HepG2 (cell line): ENCODE measurements around the gene DSTYK. TPM values are rescaled to one million over a fixed set of nuclear protein-coding genes. Genes with fewer than 3 reads are reported as not detected.

Experiments used
- CCAR2 ChIP-seq: fragments of 200-400 bp; formaldehyde crosslinking; optimal IDR thresholded peaks from 2 replicates; pipeline ENCODE3; 2018; ENCODE audit warnings: low read depth, mild to moderate bottlenecking, low read length, moderate library complexity
- EED ChIP-seq: sonication (generic); formaldehyde crosslinking; IDR thresholded peaks from 2 replicates; pipeline ENCODE4 v1.5.0; 2020; ENCODE audit warnings: mild to moderate bottlenecking, missing genetic modification reagents
- ETS1 ChIP-seq: sonication (generic); formaldehyde crosslinking; IDR thresholded peaks from 2 replicates; pipeline ENCODE4 v1.4.0; 2020; ENCODE audit warnings: missing genetic modification reagents
- GATAD2A ChIP-seq: IDR thresholded peaks from 2 replicates; pipeline ENCODE4 v1.6.1; 2016
- ISX ChIP-seq: sonication (generic); formaldehyde crosslinking; conservative IDR thresholded peaks from 2 replicates; pipeline ENCODE4 v1.5.0; 2020; ENCODE audit warnings: missing genetic modification reagents
- JUN ChIP-seq: sonication (generic); formaldehyde crosslinking; IDR thresholded peaks from 2 replicates; pipeline ENCODE4 v1.4.0; 2020; ENCODE audit warnings: mild to moderate bottlenecking, missing genetic modification reagents
- KLF16 ChIP-seq, 2 experiments: sonication (generic) in 1 of 2; formaldehyde crosslinking in 1 of 2; IDR thresholded peaks; 2 replicates each; pipeline versions ENCODE4 v1.6.1 to v1.8.0; 2016 to 2023; ENCODE audit warnings: missing genetic modification reagents in 2 of 2, missing compliant biosample characterization in 1 of 2
- MEIS1 ChIP-seq: sonication (generic); formaldehyde crosslinking; IDR thresholded peaks from 2 replicates; pipeline ENCODE4 v1.9.0; 2021; ENCODE audit warnings: mild to moderate bottlenecking, missing genetic modification reagents, moderate library complexity, borderline replicate concordance
- MIER3 ChIP-seq: IDR thresholded peaks from 2 replicates; pipeline ENCODE4 v1.6.1; 2016; ENCODE audit warnings: missing compliant biosample characterization, borderline replicate concordance
- MTERF4 ChIP-seq: sonication (generic); formaldehyde crosslinking; IDR thresholded peaks from 2 replicates; pipeline ENCODE4 v1.8.0; 2023; ENCODE audit warnings: mild to moderate bottlenecking, missing genetic modification reagents
- MYPOP ChIP-seq: sonication (generic); formaldehyde crosslinking; IDR thresholded peaks from 2 replicates; pipeline ENCODE4 v1.8.1; 2023; ENCODE audit warnings: mild to moderate bottlenecking, moderate library complexity, missing genetic modification reagents
- NBN ChIP-seq: fragments of 450-650 bp; conservative IDR thresholded peaks from 2 replicates; pipeline ENCODE4 v1.6.1; 2017
- NFKB2 ChIP-seq: sonication (generic); formaldehyde crosslinking; IDR thresholded peaks from 2 replicates; pipeline ENCODE4 v1.4.0; 2020; ENCODE audit warnings: missing genetic modification reagents, borderline replicate concordance
- NFYC ChIP-seq: IDR thresholded peaks from 2 replicates; pipeline ENCODE4 v1.6.1; 2016; ENCODE audit warnings: missing genetic modification reagents, missing compliant biosample characterization
- PHF20 ChIP-seq: sonication (generic); formaldehyde crosslinking; IDR thresholded peaks from 2 replicates; pipeline ENCODE4 v1.5.0; 2020; ENCODE audit warnings: mild to moderate bottlenecking, missing genetic modification reagents
- POLR2AphosphoS5 ChIP-seq: IDR thresholded peaks from 2 replicates; pipeline ENCODE4 v1.6.1; 2012; ENCODE audit warnings: low read depth, low read length
- POLR2G ChIP-seq: fragments of 200-400 bp; formaldehyde crosslinking; IDR thresholded peaks from 2 replicates; pipeline ENCODE4 v1.6.1; 2018; ENCODE audit warnings: mild to moderate bottlenecking, low read depth, low read length, moderate library complexity
- SMC3 ChIP-seq: IDR thresholded peaks from 2 replicates; pipeline ENCODE4 v1.6.1; 2011; ENCODE audit warnings: low read length, improper control_type of control experiment
- SOX6 ChIP-seq, 2 experiments: fragments of 450-650 bp in 1 of 2; sonication (generic) in 1 of 2; formaldehyde crosslinking in 1 of 2; IDR thresholded peaks; 2 replicates each; pipeline versions ENCODE4 v1.4.0 to v1.6.1; 2017 to 2020; ENCODE audit warnings: antibody characterized with exemption in 1 of 2, mild to moderate bottlenecking in 1 of 2, missing genetic modification reagents in 1 of 2
- TOPORS ChIP-seq: sonication (generic); formaldehyde crosslinking; IDR thresholded peaks from 2 replicates; pipeline ENCODE4 v1.8.0; 2023; ENCODE audit warnings: mild to moderate bottlenecking, missing genetic modification reagents
- TRIM24 ChIP-seq: sonication (generic); formaldehyde crosslinking; IDR thresholded peaks from 2 replicates; pipeline ENCODE4 v1.8.0; 2022; ENCODE audit warnings: mild to moderate bottlenecking, missing genetic modification reagents
- WIZ ChIP-seq: sonication (generic); formaldehyde crosslinking; IDR thresholded peaks from 2 replicates; pipeline ENCODE4 v1.5.1; 2020; ENCODE audit warnings: mild to moderate bottlenecking, missing genetic modification reagents
- ZBTB42 ChIP-seq: sonication (generic); formaldehyde crosslinking; IDR thresholded peaks from 2 replicates; pipeline ENCODE4 v1.5.0; 2020; ENCODE audit warnings: mild to moderate bottlenecking, missing genetic modification reagents
- ZFAT ChIP-seq: sonication (generic); formaldehyde crosslinking; conservative IDR thresholded peaks from 2 replicates; pipeline ENCODE4 v1.8.1; 2023; ENCODE audit warnings: missing genetic modification reagents, inconsistent platforms
- ZGPAT ChIP-seq: IDR thresholded peaks from 2 replicates; pipeline ENCODE4 v1.6.1; 2016; ENCODE audit warnings: mild to moderate bottlenecking
- ZNF44 ChIP-seq: sonication (generic); formaldehyde crosslinking; IDR thresholded peaks from 2 replicates; pipeline ENCODE4 v1.5.1; 2020; ENCODE audit warnings: mild to moderate bottlenecking, missing genetic modification reagents
- ZNF576 ChIP-seq: sonication (generic); formaldehyde crosslinking; IDR thresholded peaks from 2 replicates; pipeline ENCODE4 v1.4.0; 2020; ENCODE audit warnings: mild to moderate bottlenecking, missing genetic modification reagents
- ZNF761 ChIP-seq: sonication (generic); formaldehyde crosslinking; conservative IDR thresholded peaks from 2 replicates; pipeline ENCODE4 v1.4.0; 2020; ENCODE audit warnings: mild to moderate bottlenecking, missing genetic modification reagents
- polyA plus RNA-seq, 8 experiments: library from polyadenylated mRNA; depleted of rRNA in 3 of 8; stranded (reverse) in 7 of 8; unstranded in 1 of 8; fragments of >200 nt; fragmentation: Illumina TruSeq in 4 of 8; extraction: Trizol in 4 of 8; gene quantifications; 2 replicates each; pipeline versions ENCODE4 v1.2.1 to v1.2.3, GENCODE V29; 2011 to 2016; ENCODE audit warnings: low read depth in 4 of 8, missing spikeins in 1 of 8, mixed read lengths in 1 of 8; ENCODE audit not compliant: insufficient read depth in 1 of 8
- total RNA-seq, 5 experiments: library from RNA; depleted of rRNA; stranded (reverse); fragments of >200 nt; fragmentation: Illumina TruSeq; extraction: Trizol; gene quantifications; 2 replicates each; pipeline ENCODE4 v1.2.3, GENCODE V29; 2016; ENCODE audit warnings: low read depth in 1 of 5

Gene DSTYK
- total and polyA plus RNA-seq, 2 of the 13 experiments (the other 11 are each of a cell fraction or from before 2014, with no cell fraction given), result 2.6 to 4.8 TPM

- TF ChIP-seq WIZ (no peak), MYPOP (no peak), CCAR2 (no peak), NBN (no peak), ZFAT (no peak), ZGPAT (peak; percentile 56), TOPORS (CRISPR knock-in tag) (no peak), ZBTB42 (CRISPR knock-in tag) (no peak), TRIM24 (CRISPR knock-in tag) (no peak), EED (CRISPR knock-in tag) (no peak), NFKB2 (CRISPR knock-in tag) (no peak), NFYC (CRISPR knock-in tag) (no peak), KLF16 (CRISPR knock-in tag; IDR thresholded peaks at IDR 0.05) (no peak), MIER3 (CRISPR knock-in tag) (peak; percentile 48; the same call in 1 of the 2 replicates), ETS1 (no peak), GATAD2A (CRISPR knock-in tag) (peak; percentile 58; the same call in 1 of the 2 replicates), ZNF761 (CRISPR knock-in tag) (no peak), ISX (no peak), ZNF44 (no peak), POLR2AphosphoS5 (no peak), MTERF4 (CRISPR knock-in tag) (no peak), SOX6 (IDR thresholded peaks at IDR 0.05) (no peak), SOX6 (CRISPR knock-in tag; IDR thresholded peaks at IDR 0.05) (peak; percentile 50; the same call in 1 of the 2 replicates), POLR2G (no peak), ZNF576 (CRISPR knock-in tag) (no peak), PHF20 (CRISPR knock-in tag) (no peak), MEIS1 (CRISPR knock-in tag) (no peak), JUN (CRISPR knock-in tag) (no peak), SMC3 (no peak)
Observed at GRCh38 chr1:205190845-205191577, 20.5 kb downstream of the DSTYK start (continued).
